ENCODE data around the gene B4GALT3.

The B4GALT3 gene

GRCh38 chr1:161171191-161171590, 6.1 kb downstream of the B4GALT3 start:
- Histone ChIP-seq H4K91ac (ENCODE audit: low read depth, low read length) (no peak overlapping the region), H3K4me1 (ENCODE audit: control insufficient read depth in 1 of 2, insufficient read depth in 2 of 2, low read length in 2 of 2) (peaks cover 5 to 6% of the 10 kb centered on the region in 2 experiments), H3K9me3 (ENCODE audit: insufficient read depth, low read depth, low read length) (peaks cover 2% of the 10 kb centered on the region), H2AK5ac (ENCODE audit: low read length) (no peak overlapping the region), H2BK5ac (ENCODE audit: low read depth, low read length, poor library complexity) (no peak overlapping the region), H3K9ac (ENCODE audit: low read length) (no peak overlapping the region), H3K4ac (ENCODE audit: low read depth, low read length) (no peak overlapping the region), H3K14ac (ENCODE audit: low read length) (no peak overlapping the region), H3K4me3 (ENCODE audit: low read depth, low read length) (no peak overlapping the region), H3K27me3 (ENCODE audit: insufficient read depth, low read length) (no peaks in the 10 kb centered on the region), H3K36me3 (ENCODE audit: control insufficient read depth in 1 of 2, insufficient read depth in 2 of 2, low read length in 2 of 2) (peaks cover 38 to 51% of the 10 kb centered on the region in 2 experiments), H3K79me2 (ENCODE audit: control insufficient read depth, insufficient read depth, low read length, poor library complexity) (no peaks in the 10 kb centered on the region), H3K4me2 (ENCODE audit: low read length) (no peak overlapping the region), H2BK120ac (ENCODE audit: insufficient read depth, low read length, poor library complexity) (no peak overlapping the region), H3K79me1 (ENCODE audit: low read length) (no peaks in the 10 kb centered on the region), H3K18ac (ENCODE audit: low read length) (no peak overlapping the region), H3K23ac (ENCODE audit: low read length) (no peak overlapping the region), H2AFZ (ENCODE audit: insufficient read depth, low read length, poor library complexity) (no peak overlapping the region), H4K12ac (ENCODE audit: low read depth, low read length) (no peak overlapping the region), H2BK12ac (ENCODE audit: low read length) (no peak overlapping the region), H3K27ac (ENCODE audit: low read depth, low read length) (no peak overlapping the region), H4K8ac (ENCODE audit: low read depth, low read length) (no peak overlapping the region)
- no CpG with 5 or more reads among the region's 5 CpGs for WGBS (ENCODE audit: extremely low coverage, insufficient coverage, insufficient read length)
- DNase-seq, result no peak

GRCh38 chr1:161168906-161169305, 8.4 kb downstream of the B4GALT3 start:
- peaks cover 8 to 9% of the 10 kb centered on the region in 2 experiments for H3K4me1 ChIP-seq (ENCODE audit: control insufficient read depth in 1 of 2, insufficient read depth in 2 of 2, low read length in 2 of 2)
- no peak for DNase-seq
- H2AK5ac ChIP-seq (ENCODE audit: low read length), result no peak overlapping the region
- H3K23ac ChIP-seq (ENCODE audit: low read length), result no peak overlapping the region
- no peak overlapping the region for H4K12ac ChIP-seq (ENCODE audit: low read depth, low read length)
- no peak overlapping the region for H2BK5ac ChIP-seq (ENCODE audit: low read depth, low read length, poor library complexity)
- H3K27me3 ChIP-seq (ENCODE audit: insufficient read depth, low read length), result no peaks in the 10 kb centered on the region
- no peak overlapping the region for H2AFZ ChIP-seq (ENCODE audit: insufficient read depth, low read length, poor library complexity)
- no peak overlapping the region for H2BK120ac ChIP-seq (ENCODE audit: insufficient read depth, low read length, poor library complexity)
- H3K9ac ChIP-seq (ENCODE audit: low read length), result no peak overlapping the region
- H3K4ac ChIP-seq (ENCODE audit: low read depth, low read length), result no peak overlapping the region
- no CpG with 5 or more reads among the region's 9 CpGs for WGBS (ENCODE audit: extremely low coverage, insufficient coverage, insufficient read length)
- no peak overlapping the region for H3K27ac ChIP-seq (ENCODE audit: low read depth, low read length)
- no peak overlapping the region for H4K91ac ChIP-seq (ENCODE audit: low read depth, low read length)
- no peak overlapping the region for H3K4me3 ChIP-seq (ENCODE audit: low read depth, low read length)
- peaks cover 37 to 47% of the 10 kb centered on the region in 2 experiments for H3K36me3 ChIP-seq (ENCODE audit: control insufficient read depth in 1 of 2, insufficient read depth in 2 of 2, low read length in 2 of 2)
- H3K9me3 ChIP-seq (ENCODE audit: insufficient read depth, low read depth, low read length), result peaks cover 2% of the 10 kb centered on the region
- H3K79me2 ChIP-seq (ENCODE audit: control insufficient read depth, insufficient read depth, low read length, poor library complexity), result no peaks in the 10 kb centered on the region
- H4K8ac ChIP-seq (ENCODE audit: low read depth, low read length), result no peak overlapping the region
- no peak overlapping the region for H3K14ac ChIP-seq (ENCODE audit: low read length)
- no peak overlapping the region for H2BK12ac ChIP-seq (ENCODE audit: low read length)
- no peak overlapping the region for H3K18ac ChIP-seq (ENCODE audit: low read length)
- H3K4me2 ChIP-seq (ENCODE audit: low read length), result no peak overlapping the region
- H3K79me1 ChIP-seq (ENCODE audit: low read length), result no peaks in the 10 kb centered on the region

DNA sequence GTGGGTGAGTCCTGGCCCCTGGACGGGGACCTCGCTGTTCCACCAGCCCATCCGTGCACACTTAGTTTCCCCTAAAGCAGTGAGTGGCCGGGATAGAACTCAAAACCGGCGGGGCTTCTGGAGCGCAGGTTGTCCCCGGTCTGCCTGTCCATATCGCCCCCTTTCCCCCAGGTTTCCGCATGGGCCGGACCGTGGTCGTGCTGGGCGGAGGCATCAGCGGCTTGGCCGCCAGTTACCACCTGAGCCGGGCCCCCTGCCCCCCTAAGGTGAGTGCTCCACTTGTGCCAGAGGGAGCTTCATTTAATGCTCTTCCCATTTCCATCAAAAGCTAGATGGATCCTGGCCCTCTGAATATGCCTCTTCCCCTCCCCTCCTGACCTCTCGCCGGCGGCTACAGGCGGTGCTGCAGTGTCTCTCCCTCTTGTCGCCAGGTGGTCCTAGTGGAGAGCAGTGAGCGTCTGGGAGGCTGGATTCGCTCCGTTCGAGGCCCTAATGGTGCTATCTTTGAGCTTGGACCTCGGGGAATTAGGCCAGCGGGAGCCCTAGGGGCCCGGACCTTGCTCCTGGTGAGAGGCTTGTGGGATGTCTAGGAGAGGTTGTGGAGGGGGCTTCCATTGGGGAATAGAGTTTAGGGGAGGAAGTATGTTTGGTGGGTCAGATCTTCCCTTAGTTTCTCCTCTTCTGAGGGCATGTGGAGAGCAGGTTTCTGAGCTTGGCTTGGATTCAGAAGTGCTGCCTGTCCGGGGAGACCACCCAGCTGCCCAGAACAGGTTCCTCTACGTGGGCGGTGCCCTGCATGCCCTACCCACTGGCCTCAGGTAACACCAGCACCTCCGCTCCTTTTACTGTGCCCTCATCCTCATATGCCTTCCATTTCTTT, 10.4 kb downstream of the B4GALT3 start:
- H3K79me2 ChIP-seq (ENCODE audit: control insufficient read depth, insufficient read depth, low read length, poor library complexity), result no peaks in the 10 kb centered on the region
- H3K27ac ChIP-seq (ENCODE audit: low read depth, low read length), result peak overlapping the region; percentile 7
- H3K4me2 ChIP-seq (ENCODE audit: low read length), result peak overlapping the region; percentile 97
- DNase-seq, result peak in 1 of 2 donors; percentile 16
- peak overlapping the region; percentile 65 for H3K14ac ChIP-seq (ENCODE audit: low read length)
- WGBS (ENCODE audit: extremely low coverage, insufficient coverage, insufficient read length), result no CpG with 5 or more reads among the region's 33 CpGs
- peak overlapping the region; percentile 19 for H3K18ac ChIP-seq (ENCODE audit: low read length)
- H2AK5ac ChIP-seq (ENCODE audit: low read length), result peak overlapping the region; percentile 23
- H3K23ac ChIP-seq (ENCODE audit: low read length), result no peak overlapping the region
- peak overlapping the region; percentile 85 for H3K4me3 ChIP-seq (ENCODE audit: low read depth, low read length)
- no peak overlapping the region for H2BK5ac ChIP-seq (ENCODE audit: low read depth, low read length, poor library complexity)
- H4K12ac ChIP-seq (ENCODE audit: low read depth, low read length), result peak overlapping the region; percentile 34
- H2AFZ ChIP-seq (ENCODE audit: insufficient read depth, low read length, poor library complexity), result peak overlapping the region; percentile 70
- no peaks in the 10 kb centered on the region for H3K79me1 ChIP-seq (ENCODE audit: low read length)
- H3K27me3 ChIP-seq (ENCODE audit: insufficient read depth, low read length), result no peaks in the 10 kb centered on the region
- peaks cover 2% of the 10 kb centered on the region for H3K9me3 ChIP-seq (ENCODE audit: insufficient read depth, low read depth, low read length)
- no peak overlapping the region for H2BK12ac ChIP-seq (ENCODE audit: low read length)
- no peak overlapping the region for H2BK120ac ChIP-seq (ENCODE audit: insufficient read depth, low read length, poor library complexity)
- H4K8ac ChIP-seq (ENCODE audit: low read depth, low read length), result peak overlapping the region; percentile 78
- H3K36me3 ChIP-seq (ENCODE audit: control insufficient read depth in 1 of 2, insufficient read depth in 2 of 2, low read length in 2 of 2), result peaks cover 27 to 44% of the 10 kb centered on the region in 2 experiments
- peaks cover 8 to 9% of the 10 kb centered on the region in 2 experiments for H3K4me1 ChIP-seq (ENCODE audit: control insufficient read depth in 1 of 2, insufficient read depth in 2 of 2, low read length in 2 of 2)
- H4K91ac ChIP-seq (ENCODE audit: low read depth, low read length), result peak overlapping the region; percentile 16
- H3K9ac ChIP-seq (ENCODE audit: low read length), result peak overlapping the region; percentile 84
- H3K4ac ChIP-seq (ENCODE audit: low read depth, low read length), result no peak overlapping the region

GRCh38 chr1:161165742-161166668, 11.3 kb downstream of the B4GALT3 start, which contains the start of gene PPOX:
Gene PPOX (plus strand): TSS chr1:161166426. CDS start chr1:161166848, 422 bp downstream.
- no peak within 1 kb of the TSS for H3K23ac ChIP-seq (ENCODE audit: low read length)
- H3K4me1 ChIP-seq (ENCODE audit: control insufficient read depth in 1 of 2, insufficient read depth in 2 of 2, low read length in 2 of 2), result peaks cover 8 to 9% of the 10 kb centered on the region in 2 experiments
- H3K9me3 ChIP-seq (ENCODE audit: insufficient read depth, low read depth, low read length), result peaks cover 2% of the 10 kb centered on the region
- H2BK12ac ChIP-seq (ENCODE audit: low read length), result no peak within 1 kb of the TSS
- peak within 1 kb of the TSS; percentile 21 for H2BK5ac ChIP-seq (ENCODE audit: low read depth, low read length, poor library complexity)
- H4K8ac ChIP-seq (ENCODE audit: low read depth, low read length), result peak within 1 kb of the TSS; percentile 78
- H3K79me1 ChIP-seq (ENCODE audit: low read length), result no peaks in the 10 kb centered on the region
- H3K27ac ChIP-seq (ENCODE audit: low read depth, low read length), result peak within 1 kb of the TSS; percentile 29
- peak within 1 kb of the TSS; percentile 85 for H3K4me3 ChIP-seq (ENCODE audit: low read depth, low read length)
- H3K14ac ChIP-seq (ENCODE audit: low read length), result peak within 1 kb of the TSS; percentile 65
- peak within 1 kb of the TSS; percentile 70 for H2AFZ ChIP-seq (ENCODE audit: insufficient read depth, low read length, poor library complexity)
- peak within 1 kb of the TSS; percentile 34 for H4K12ac ChIP-seq (ENCODE audit: low read depth, low read length)
- H4K91ac ChIP-seq (ENCODE audit: low read depth, low read length), result peak within 1 kb of the TSS; percentile 16
- H2AK5ac ChIP-seq (ENCODE audit: low read length), result peak within 1 kb of the TSS; percentile 23
- H3K4me2 ChIP-seq (ENCODE audit: low read length), result peak within 1 kb of the TSS; percentile 97
- no CpG with 5 or more reads among the region's 54 CpGs for WGBS (ENCODE audit: extremely low coverage, insufficient coverage, insufficient read length)
- peak; percentile 97 to 98 for DNase-seq
- H3K79me2 ChIP-seq (ENCODE audit: control insufficient read depth, insufficient read depth, low read length, poor library complexity), result no peaks in the 10 kb centered on the region
- no peaks in the 10 kb centered on the region for H3K27me3 ChIP-seq (ENCODE audit: insufficient read depth, low read length)
- H2BK120ac ChIP-seq (ENCODE audit: insufficient read depth, low read length, poor library complexity), result no peak within 1 kb of the TSS
- H3K4ac ChIP-seq (ENCODE audit: low read depth, low read length), result no peak within 1 kb of the TSS
- H3K9ac ChIP-seq (ENCODE audit: low read length), result peak within 1 kb of the TSS; percentile 84
- H3K18ac ChIP-seq (ENCODE audit: low read length), result peak within 1 kb of the TSS; percentile 19
- peaks cover 26 to 45% of the 10 kb centered on the region in 2 experiments for H3K36me3 ChIP-seq (ENCODE audit: control insufficient read depth in 1 of 2, insufficient read depth in 2 of 2, low read length in 2 of 2)

Measured in trophoblast cell (in vitro differentiated cells and primary cell).